GM04504 (cell line): ENCODE results near the gene TAS2R10.
"Not testable (repeated sequence)": the region's sequence is repeated elsewhere in the genome, so short reads cannot be mapped to it uniquely, and the experiment has no call there.

Source experiments
- DNase-seq: peaks from one replicate; pipeline ENCODE4 v3.0.0-alpha.2; 2012; ENCODE audit warnings: low read depth

Gene TAS2R10, protein sequence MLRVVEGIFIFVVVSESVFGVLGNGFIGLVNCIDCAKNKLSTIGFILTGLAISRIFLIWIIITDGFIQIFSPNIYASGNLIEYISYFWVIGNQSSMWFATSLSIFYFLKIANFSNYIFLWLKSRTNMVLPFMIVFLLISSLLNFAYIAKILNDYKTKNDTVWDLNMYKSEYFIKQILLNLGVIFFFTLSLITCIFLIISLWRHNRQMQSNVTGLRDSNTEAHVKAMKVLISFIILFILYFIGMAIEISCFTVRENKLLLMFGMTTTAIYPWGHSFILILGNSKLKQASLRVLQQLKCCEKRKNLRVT

DNA sequence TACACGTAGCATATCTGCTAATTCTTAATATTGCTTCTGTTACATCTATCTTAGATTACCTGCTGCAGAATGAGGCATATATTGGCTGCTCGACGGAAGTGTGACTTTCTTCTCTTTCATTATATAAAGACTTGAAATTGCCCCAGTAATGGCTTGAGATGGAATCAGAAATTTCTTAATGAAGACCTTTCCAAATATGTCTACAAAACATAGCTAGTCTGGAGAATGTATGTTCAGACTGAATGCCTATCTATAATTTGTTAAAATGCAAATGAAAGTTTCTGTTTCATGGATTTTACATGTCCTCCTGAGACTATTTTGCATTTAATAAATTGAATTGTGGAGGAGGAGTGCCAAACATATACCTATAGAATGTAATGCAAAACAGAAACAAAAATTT lies at the start of gene TAS2R10:
Gene TAS2R10 (minus strand): TSS at position 101 of the 400 bp plus-strand sequence. CDS start 89 bp downstream, at position 12.
- DNase-seq, result no peak

DNA sequence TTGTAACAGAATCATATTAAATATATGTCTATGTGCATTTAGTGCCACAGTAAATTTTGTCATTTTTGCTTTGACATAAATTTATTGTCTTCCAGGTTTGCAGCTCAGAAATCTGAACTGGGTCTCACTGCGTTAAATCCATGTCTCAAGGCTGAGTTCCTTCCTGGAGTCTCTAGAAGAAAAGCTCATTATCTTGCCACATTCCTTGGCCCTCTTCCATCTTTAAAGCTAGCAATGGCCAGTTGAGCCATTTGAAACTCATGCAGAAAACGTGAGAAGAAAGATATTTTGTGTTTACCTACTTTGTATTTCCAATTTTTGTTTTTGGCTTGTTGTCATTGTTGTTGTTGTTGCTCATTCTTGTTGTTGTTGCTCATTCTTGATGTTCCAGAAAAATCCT lies 47.2 kb upstream of the TAS2R10 start:
- no peak for DNase-seq

DNA sequence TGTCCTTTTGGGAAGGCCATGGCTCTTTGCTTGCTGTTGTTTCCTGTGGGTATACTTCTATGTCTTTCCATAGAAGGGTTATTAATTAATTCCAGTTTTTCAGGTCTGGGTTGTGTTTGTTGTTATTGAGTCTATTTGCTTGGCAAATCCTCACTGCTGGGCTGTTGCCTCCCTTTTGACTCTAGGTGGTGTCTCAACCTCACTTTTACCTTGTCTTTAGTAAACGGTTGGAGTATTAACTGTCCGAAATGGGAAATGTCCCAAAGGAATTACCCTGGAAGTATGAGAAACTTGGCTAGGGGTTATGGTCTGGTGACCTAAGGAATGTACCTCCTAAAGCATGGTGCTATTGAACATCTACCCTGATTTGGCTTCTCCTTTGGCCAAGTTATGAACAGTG lies 41.2 kb upstream of the TAS2R10 start:
- no peak for DNase-seq

DNA sequence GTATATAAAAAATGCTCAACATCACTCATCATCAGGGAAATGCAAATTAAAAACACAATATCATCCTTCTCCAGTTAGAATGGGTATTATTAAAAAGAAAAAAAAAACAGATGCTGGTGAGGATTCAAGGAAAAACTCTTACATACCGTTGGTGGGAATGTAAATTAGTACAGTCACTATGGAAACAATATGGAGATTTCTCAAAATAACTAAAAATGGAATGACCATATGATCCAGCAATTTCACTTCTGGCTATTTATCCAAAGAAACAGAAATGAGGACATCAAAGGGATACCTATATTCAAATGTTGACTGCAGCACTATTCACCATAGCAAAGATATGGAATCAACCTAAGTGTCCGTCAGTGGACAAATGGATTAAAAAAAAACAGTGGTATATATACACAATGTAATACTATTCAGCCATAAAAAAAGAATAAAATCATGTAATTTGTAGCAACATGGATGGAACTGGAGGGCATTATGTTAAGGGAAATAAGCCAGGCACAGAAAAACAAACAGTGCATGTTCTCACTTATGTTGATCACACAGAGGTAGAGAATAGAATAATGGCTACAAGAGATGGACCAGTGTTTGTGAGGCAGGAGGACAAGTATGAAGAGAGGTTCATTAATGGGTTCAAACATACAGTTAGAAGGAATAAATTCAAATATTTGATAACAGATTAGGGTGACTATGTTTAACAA lies 37.5 kb upstream of the TAS2R10 start:
- DNase-seq, result no peak

DNA sequence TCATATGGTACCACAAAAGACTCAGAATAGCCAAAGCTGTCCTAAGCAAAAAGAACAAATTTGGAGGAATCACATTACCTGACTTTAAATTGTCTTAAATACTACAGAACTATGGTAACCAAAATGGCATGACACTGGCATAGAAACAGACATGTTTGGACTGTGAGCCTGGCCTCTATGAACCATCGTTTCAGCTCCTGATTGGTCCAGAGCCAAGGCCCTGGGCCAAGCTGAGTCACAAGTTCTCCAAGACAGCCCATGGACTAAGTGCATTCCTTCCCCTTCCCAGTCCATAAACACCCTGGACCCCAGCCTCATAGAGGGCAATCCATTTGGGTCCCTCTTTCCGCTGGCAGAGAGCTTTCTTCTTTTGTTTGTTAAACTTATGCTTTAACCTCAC lies 35.2 kb upstream of the TAS2R10 start:
- DNase-seq, result no peak

DNA sequence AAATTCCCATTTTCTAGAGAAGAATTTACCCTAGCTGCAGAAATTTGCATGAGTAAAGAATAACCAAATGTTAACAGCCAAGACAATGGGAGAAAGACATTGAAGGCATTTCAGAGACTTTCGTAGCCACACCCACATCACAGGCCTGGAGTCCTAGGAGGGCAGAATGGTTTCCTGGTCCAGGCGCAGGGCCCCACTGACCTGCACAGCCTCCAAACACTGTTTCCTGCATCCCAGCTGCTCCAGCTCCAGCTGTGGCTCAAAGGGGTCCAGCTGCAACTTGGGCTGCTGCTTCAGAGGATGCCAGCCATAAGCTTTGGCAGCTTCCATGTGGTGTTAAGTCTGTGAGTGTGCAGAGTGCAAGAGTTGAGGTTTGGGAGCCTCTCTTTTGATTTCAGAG lies 29.6 kb upstream of the TAS2R10 start:
- no peak for DNase-seq

DNA sequence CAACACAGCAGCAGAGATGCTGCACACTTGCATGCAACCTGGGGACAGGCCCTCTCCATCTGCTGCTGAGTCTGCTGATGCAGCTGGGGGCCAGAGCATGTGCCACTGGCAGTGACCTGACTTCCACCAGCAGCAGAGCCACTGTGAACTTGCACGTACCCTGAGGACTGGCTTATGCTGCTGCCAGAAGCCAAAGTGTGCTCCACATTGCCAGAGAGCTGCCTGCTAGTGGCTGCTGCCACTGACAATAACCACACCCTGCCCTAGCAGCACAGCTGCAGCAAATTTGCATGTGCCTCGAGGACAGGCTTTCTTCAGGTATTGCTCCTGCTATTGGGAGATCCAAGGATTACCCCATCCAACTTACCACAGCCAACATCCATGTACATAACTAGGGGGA lies 27.6 kb upstream of the TAS2R10 start:
- no peak for DNase-seq

DNA sequence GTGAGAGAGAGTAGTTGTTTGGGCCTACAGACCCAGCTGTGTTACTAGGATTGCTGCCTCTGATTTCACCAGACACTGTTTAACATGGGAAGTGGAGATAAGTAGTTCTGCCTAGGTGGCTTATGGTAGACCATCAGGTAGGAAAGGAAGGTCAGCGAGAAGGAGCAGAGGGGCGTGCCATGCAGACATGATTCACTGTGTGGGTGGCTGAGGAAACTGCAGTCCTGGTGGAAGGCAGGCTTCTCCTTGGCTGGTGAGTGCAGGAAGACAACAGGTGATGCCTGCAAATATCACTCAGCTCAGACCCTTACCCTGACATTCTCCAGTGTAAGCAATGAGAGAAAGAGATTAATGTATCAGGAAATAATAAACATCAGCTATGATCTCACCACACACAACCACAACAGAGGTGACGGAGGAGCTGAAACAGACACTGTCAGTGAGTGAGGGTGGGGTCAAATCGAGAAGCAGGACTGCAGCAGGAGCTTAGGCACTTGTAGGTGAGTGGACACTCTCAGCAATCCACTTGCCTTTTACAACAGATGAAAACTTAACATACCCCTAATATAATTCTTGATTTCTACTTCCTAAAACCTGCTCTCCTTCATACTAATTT lies 25.2 kb upstream of the TAS2R10 start:
- no peak for DNase-seq

DNA sequence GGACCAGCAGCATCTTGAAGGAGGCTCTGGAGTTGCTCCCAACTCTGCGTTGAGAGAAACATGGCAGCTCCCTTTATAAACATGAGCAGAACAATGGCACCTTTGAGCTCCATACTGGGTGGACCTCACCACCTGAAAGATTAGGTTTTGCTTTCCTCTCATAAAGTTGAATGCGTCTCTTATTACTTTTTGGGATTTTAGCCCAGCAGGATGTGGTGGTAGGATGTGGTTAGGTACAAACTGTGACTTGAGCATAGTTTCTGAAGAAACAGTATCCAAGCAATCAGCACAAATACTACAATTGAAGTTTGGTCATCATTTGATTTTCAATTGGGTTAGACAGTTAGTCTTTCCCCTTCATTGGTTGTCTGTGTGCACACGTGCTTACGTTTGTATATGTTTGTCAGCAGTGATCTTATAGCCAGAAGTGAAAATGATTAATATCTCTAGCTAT lies 23.3 kb upstream of the TAS2R10 start, which contains the start of gene PRR4:
Gene PRR4 (minus strand): TSS at position 51 of the 454 bp plus-strand sequence. CDS start 38 bp downstream, at position 13.
- DNase-seq, result no peak

DNA sequence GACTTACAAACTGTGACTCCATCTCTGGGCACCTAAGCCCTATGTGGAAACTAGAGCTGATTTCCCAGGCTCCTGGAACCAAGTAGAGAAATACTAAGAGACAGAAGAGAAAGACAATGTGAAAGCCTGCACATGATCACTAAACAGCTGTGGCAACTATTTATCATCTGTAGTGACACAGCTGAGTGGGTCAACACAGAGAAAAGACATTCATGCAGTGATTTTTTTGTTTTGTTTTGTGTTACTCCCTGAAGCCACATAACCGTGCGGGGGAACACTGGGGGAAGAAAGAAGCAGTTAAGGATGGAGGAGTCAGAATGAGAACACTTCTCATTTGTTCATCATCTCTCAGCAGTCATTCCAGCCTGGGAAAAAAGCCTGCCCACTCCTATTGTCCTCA lies 21.6 kb upstream of the TAS2R10 start:
- DNase-seq, result no peak

DNA sequence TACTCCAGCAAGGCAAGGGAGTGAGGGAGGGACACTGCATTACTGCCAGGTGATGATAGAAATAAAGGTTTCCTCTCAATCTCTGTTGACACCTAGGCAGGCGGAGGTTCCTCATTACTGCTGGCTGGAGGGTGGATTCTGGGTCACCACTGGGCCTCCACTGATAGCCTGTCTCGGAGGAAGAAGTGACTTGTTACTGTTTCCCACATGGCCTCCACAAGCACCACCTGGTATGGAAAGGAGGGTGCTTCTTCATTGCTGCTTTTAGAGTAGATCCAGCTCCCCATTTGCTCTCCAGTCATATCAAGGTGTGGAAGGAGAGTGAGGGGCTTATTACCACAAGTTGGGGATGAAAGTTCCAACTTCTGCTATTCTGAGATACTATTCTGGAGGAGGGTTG lies 16.7 kb upstream of the TAS2R10 start:
- no peak for DNase-seq

DNA sequence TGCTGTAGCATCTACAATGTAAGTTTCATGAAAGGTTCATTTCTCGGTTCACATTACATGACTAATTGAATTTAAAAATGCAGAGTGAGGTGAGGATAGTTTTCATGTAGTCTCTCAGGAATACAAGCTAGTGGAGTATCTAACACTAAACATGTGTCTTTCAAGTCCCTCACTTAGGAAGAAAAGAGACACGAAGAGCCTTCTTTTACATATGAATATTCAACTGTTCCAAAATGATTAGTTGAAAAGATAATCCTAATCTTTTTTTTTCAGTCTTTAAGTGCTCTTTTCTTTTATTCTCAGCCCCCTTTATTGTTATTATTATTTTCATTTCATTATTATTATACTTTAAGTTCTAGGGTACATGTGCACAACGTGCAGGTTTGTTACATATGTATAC lies 12.3 kb upstream of the TAS2R10 start:
- DNase-seq, result no peak

DNA sequence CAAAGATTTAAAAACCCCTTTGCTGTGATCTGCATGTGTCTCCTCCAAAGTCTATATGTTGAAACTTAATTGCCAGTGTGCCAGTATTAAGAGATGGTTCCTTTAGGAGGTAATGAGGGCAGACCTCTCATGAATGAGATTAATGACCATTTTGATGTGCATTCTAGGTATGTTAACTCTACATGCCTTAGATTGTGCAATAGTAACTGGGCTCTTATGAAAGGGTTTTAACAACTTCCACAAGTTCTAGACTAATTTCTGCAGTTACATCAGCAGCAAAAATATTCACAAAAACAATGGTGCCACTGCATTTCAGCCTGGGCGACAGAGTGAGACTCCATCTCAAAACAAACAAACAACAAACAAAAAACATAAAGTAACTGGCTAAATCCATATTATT lies 3.8 kb upstream of the TAS2R10 start:
- no peak for DNase-seq

DNA sequence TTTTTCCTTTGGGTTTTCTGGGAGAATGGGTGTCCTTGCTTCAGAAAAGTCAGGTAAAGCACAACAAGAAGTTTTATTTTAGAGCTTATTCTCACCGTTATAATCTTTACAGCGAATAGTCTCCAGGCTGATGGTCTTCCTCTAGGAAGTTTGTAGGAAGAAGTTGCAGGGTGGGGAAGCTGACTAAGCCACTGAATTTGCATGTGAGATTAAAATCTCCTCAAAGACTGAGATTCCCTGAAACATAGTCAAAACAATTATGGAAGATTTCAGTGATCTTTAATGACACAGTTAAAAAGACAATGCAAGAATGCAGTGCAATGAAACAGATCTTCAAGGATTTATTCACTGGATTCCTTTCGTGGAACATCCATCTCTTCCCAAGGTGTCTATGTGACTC lies 1.2 kb downstream of the TAS2R10 start:
- DNase-seq, result no peak

DNA sequence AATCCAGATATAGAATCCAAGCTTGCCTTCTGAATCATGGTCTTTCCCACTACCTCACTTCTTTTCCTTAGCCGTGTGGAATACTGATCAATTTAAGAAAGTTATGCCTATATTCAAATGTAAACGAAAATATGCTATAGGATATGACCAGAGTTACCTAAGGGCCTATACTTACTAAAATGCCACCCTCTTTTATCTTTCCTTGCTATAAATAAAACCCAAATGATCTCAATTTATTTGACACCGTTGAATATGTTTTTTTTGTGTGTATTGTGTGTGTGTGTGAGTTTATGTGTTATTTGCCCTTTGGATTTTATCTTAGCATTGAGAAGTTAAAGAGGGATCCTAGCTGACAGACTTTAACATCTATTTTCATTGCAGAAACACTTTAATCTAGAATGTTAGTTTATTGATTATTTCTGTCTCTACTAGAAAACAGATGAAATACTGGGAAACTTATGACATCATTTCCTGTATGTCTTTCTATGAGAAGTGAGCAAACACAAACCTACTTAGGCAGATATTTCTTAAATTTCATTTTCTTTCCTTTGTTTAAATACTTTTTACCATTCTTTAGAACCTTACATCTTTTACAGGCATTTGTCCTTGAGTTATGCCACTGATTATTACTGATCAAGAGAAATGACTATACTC lies 14.1 kb downstream of the TAS2R10 start:
- DNase-seq, result no peak

DNA sequence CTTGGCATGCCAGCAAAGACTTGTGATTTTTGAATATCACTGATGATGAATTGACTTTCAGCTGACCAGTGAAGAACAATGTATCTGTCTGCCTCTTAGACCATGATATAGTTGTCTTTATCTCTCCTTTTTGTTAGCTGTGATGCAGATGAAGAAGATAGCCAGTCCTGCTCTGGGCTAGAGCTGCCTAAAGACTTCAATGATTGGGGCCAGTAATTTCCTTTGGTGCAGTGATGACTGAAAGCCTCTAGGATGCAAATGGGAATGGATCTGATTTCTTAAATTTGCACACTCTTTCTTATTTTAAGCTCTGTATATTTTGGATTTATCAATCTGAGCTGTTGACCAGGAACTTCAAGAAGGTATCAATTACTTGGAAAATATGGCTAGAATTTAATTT lies 16.1 kb downstream of the TAS2R10 start, which contains the start of gene TAS2R9:
Gene TAS2R9 (minus strand): TSS at position 101 of the 400 bp plus-strand sequence. CDS start 93 bp downstream, at position 8.
- DNase-seq, result no peak

DNA sequence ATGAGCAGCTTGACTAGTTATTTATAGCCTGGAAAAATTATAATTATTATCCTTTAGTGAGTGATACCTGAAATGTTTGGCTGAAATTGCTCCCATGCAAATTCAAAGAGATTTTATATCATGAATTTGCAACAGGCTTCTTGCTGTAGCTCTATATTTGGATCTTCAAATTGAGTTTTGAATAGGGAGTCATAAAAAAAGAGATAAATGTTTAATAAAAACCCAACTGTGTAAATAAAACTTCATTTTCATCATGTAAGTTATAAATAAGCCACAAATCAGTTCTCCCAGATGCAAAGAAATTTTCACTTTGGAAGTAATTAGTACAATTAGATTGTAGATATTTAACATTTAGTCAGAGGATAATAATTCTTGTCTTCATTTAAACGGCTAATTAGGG lies 19.0 kb downstream of the TAS2R10 start, which contains the start of gene TAS2R8:
Gene TAS2R8 (minus strand): TSS at position 101 of the 400 bp plus-strand sequence. CDS start 306 bp downstream, outside the sequence.
- DNase-seq, result no peak

DNA sequence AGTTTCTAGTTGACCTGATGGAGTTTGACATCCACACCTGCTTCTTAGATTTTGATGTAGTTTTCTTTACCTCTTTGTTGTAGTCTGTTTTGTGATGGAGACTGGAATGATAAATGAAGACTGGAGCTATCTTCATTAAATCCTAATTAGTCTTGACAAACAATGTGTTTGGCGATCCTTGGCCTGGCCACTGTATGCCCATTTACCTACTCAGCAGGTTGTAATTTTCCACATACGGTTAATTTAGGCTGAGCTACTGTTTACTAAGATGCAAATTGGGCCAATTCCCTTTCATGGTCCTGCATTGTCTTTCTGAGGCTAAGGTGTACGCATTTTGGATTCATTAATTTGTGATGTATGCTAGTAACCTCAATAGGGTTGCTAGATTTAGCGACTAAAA lies 23.6 kb downstream of the TAS2R10 start, which contains the start of gene TAS2R7:
Gene TAS2R7 (minus strand): TSS at position 41 of the 400 bp plus-strand sequence. CDS start 57 bp downstream, outside the sequence.
- no peak for DNase-seq

DNA sequence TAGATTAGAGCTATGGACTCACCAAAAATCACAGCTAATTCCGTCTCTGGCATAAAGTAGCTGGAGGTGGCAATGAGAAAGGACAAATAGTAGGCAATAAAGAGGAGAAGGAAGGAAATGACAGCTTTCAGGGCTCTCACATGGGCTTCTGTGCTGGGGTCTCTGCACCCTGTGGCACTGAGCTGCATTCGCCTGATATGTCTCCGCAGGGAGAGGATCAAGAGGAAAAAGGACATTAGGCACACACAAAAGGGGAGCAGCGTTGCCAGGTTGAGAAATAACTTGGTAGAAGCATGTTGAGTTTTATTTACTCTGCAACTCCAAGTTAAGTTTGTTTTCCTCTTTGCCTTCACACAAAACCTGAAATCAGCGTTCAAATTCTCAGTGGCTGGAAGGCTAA lies 24.4 kb downstream of the TAS2R10 start:
- DNase-seq, result no peak

DNA sequence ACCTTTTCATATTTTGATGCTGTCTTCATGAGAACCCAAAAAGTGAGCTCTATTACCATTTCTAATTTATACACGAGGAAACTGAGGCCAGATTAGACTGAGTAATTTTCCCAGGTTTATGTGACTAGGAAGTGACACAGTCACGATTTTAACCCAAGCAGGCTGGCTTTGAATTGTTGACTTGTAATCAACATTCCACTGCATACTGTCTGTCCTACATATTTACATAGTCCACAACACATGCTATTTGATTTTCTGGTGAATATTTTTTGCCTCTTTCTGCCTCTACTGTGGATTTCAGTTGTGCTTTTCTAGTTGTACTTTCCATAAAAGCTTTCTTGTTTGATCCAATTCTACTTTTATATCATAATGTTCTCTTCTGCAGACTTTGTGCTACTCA lies 31.9 kb downstream of the TAS2R10 start:
- DNase-seq, result no peak

DNA sequence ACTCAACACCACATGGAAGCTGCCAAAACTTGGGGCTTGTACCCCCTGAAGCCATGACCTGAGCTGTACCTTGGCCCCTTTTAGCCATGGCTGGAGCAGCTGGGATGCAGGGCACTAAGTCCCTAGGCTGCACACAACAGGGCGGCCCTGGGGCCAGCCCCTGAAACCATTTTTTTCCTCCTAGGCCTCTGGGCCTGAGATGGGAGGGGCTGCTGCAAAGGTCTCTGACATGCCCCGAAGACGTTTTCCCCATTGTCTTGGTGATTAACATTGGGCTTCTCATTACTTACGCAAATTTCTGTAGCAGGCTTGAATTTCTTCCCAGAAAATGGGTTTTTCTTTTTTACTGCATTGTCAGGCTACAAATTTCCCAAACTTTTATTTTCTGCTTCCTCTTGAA lies 34.4 kb downstream of the TAS2R10 start:
- DNase-seq, result not testable (repeated sequence)

DNA sequence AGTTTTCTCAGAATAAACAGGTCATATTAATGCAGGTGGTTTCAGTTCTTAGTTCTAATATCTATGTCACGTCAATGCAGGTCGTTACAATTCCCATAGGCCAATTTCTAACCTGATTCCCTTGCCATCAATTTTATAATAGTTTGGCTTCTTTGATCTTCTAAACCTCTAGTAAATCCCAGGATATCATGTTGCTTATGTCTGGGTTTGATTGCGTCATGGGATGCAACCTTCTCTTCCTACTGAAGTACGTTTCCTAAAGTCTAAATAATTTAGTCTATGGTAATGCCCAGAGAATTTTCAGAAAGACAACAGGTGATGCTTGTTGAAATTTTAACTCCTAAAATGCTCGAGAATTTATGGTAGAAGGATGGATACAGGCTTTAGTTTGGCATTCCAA lies 42.9 kb downstream of the TAS2R10 start:
- no peak for DNase-seq
